A549 (cell line): ENCODE measurements around the gene PLCB2. TPM values are rescaled to one million over a fixed set of nuclear protein-coding genes. Genes with fewer than 3 reads are reported as not detected.

Experiments
- ATAC-seq, 2 experiments: fragments of 200-7000 bp in 1 of 2; fragments of >200 bp in 1 of 2; cut with Nextera tagmentation in 1 of 2; cut with Tn5 transposase in 1 of 2; 3 replicates each; pipeline versions ENCODE4 v1.8.0 to v1.9.1; 2018 to 2020; ENCODE audit warnings: mild to moderate bottlenecking in 1 of 2, moderate library complexity in 1 of 2
- CTCF ChIA-PET: fragments of 300-600 bp; sonication (Branson Sonifier 250); formaldehyde crosslinking; extraction: SDS; loops from one replicate; lab custom pipeline; 2021; ENCODE audit warnings: antibody characterized with exemption, inconsistent platforms; lab: Yijun Ruan, JAX
- POLR2A ChIA-PET: fragments of 350-600 bp; formaldehyde crosslinking; extraction: SDS; loops from one replicate; lab custom pipeline; 2021; ENCODE audit warnings: antibody characterized with exemption, inconsistent platforms; lab: Yijun Ruan, JAX
- DNase-seq, 2 experiments: peaks; one replicate each; pipeline versions ENCODE4 v3.0.0 to v3.0.0-alpha.2; 2011 to 2016; ENCODE audit warnings: low read depth in 1 of 2, low spot score in 1 of 2
- FAIRE-seq: peaks from 2 replicates; lab custom pipeline; 2011; peaks lifted over from hg19 to GRCh38; lab: Jason Lieb, UNC
- H3K27ac ChIP-seq, 2 experiments: fragments of >200 bp; sonication (Bioruptor Twin); formaldehyde crosslinking; 3 replicates each; pipeline ENCODE4 v1.5.1; 2016 to 2017
- H3K4me1 ChIP-seq: fragments of >200 bp; sonication (Bioruptor Twin); formaldehyde crosslinking; 3 replicates; pipeline ENCODE4 v1.6.1; 2016
- H3K4me2 ChIP-seq: fragments of >200 bp; sonication (Bioruptor Twin); formaldehyde crosslinking; 3 replicates; pipeline ENCODE4 v1.6.1; 2016
- H3K4me3 ChIP-seq: fragments of >200 bp; sonication (Bioruptor Twin); formaldehyde crosslinking; 3 replicates; pipeline ENCODE4 v1.5.1; 2016
- H3K9me3 ChIP-seq: fragments of >200 bp; sonication (Bioruptor Twin); formaldehyde crosslinking; 3 replicates; pipeline ENCODE4 v1.6.1; 2016
- CBX2 ChIP-seq: fragments of 200-600 bp; sonication (generic); IDR thresholded peaks from 2 replicates; pipeline ENCODE4 v1.6.1; 2016; ENCODE audit warnings: low read depth, mild to moderate bottlenecking, borderline replicate concordance
- EHF ChIP-seq: fragments of 250-450 bp; sonication (Bioruptor Pico); IDR thresholded peaks from 2 replicates; pipeline ENCODE4 v1.5.0; 2020; ENCODE audit warnings: mild to moderate bottlenecking
- EHMT2 ChIP-seq: fragments of 200-600 bp; sonication (generic); IDR thresholded peaks from 2 replicates; pipeline ENCODE4 v1.6.1; 2016; ENCODE audit warnings: antibody characterized with exemption, low read depth, mild to moderate bottlenecking, moderate library complexity
- FOSL2 ChIP-seq, 2 experiments: fragments of 450-650 bp in 1 of 2; fragments of >200 bp in 1 of 2; sonication (Bioruptor Twin) in 1 of 2; formaldehyde crosslinking; IDR thresholded peaks; 2 replicates each; pipeline versions ENCODE4 v1.5.0 to v1.6.1; 2016 to 2020; ENCODE audit warnings: mild to moderate bottlenecking in 1 of 2, moderate library complexity in 1 of 2
- HEYL ChIP-seq: fragments of 250-450 bp; sonication (Bioruptor Pico); IDR thresholded peaks from 2 replicates; pipeline ENCODE4 v1.8.0; 2021; ENCODE audit warnings: mild to moderate bottlenecking, moderate library complexity
- HOXA7 ChIP-seq: fragments of 250-450 bp; sonication (Bioruptor Pico); IDR thresholded peaks from 2 replicates; pipeline ENCODE4 v1.5.0; 2020; ENCODE audit warnings: mild to moderate bottlenecking, moderate library complexity
- HOXB5 ChIP-seq: fragments of 250-450 bp; sonication (Bioruptor Pico); IDR thresholded peaks from 2 replicates; pipeline ENCODE4 v1.5.0; 2020; ENCODE audit warnings: mild to moderate bottlenecking, moderate library complexity
- JUNB ChIP-seq: fragments of >200 bp; sonication (Bioruptor Twin); formaldehyde crosslinking; IDR thresholded peaks from 2 replicates; pipeline ENCODE4 v1.6.1; 2016
- MYC ChIP-seq: IDR thresholded peaks from 2 replicates; pipeline ENCODE4 v1.6.1; 2012; ENCODE audit warnings: mild to moderate bottlenecking, inconsistent platforms, low read length, improper control_type of control experiment, borderline replicate concordance
- NR3C1 ChIP-seq: fragments of >200 bp; sonication (Bioruptor Twin); formaldehyde crosslinking; IDR thresholded peaks from 3 replicates; pipeline ENCODE4 v1.6.1; 2017
- PHF8 ChIP-seq: fragments of 200-600 bp; sonication (generic); IDR thresholded peaks from 2 replicates; pipeline ENCODE4 v1.6.1; 2016; ENCODE audit warnings: low read depth, mild to moderate bottlenecking, antibody characterized with exemption, moderate library complexity, borderline replicate concordance
- POLR2AphosphoS2 ChIP-seq: conservative IDR thresholded peaks from 2 replicates; pipeline ENCODE4 v1.6.1; 2012; ENCODE audit warnings: low read length, improper control_type of control experiment, inconsistent platforms
- RAD21 ChIP-seq, 2 experiments: fragments of >200 bp in 1 of 2; sonication (Bioruptor Twin) in 1 of 2; formaldehyde crosslinking in 1 of 2; IDR thresholded peaks in 1 of 2; conservative IDR thresholded peaks in 1 of 2; 2 replicates in 1 of 2; 3 replicates in 1 of 2; pipeline ENCODE4 v1.6.1; 2012 to 2018; ENCODE audit warnings: inconsistent platforms in 1 of 2
- RARB ChIP-seq: fragments of 250-450 bp; sonication (Bioruptor Pico); IDR thresholded peaks from 2 replicates; pipeline ENCODE4 v1.8.0; 2021; ENCODE audit warnings: mild to moderate bottlenecking, moderate library complexity
- RFX5 ChIP-seq: fragments of 450-650 bp; IDR thresholded peaks from 2 replicates; pipeline ENCODE4 v1.7.1; 2014; ENCODE audit warnings: antibody characterized with exemption, mild to moderate bottlenecking, moderate library complexity
- SMC3 ChIP-seq: fragments of >200 bp; sonication (Bioruptor Twin); formaldehyde crosslinking; IDR thresholded peaks from 3 replicates; pipeline ENCODE4 v1.6.1; 2018; ENCODE audit warnings: inconsistent platforms
- ZC3H11A ChIP-seq: fragments of 450-650 bp; IDR thresholded peaks from 2 replicates; pipeline ENCODE4 v1.6.1; 2014; ENCODE audit warnings: antibody characterized with exemption, mild to moderate bottlenecking
- ZNF302 ChIP-seq: fragments of 250-450 bp; sonication (Bioruptor Pico); IDR thresholded peaks from 2 replicates; pipeline ENCODE4 v1.9.0; 2021; ENCODE audit warnings: inconsistent platforms, mild to moderate bottlenecking, moderate library complexity
- ZSCAN20 ChIP-seq: fragments of 250-450 bp; sonication (Bioruptor Pico); IDR thresholded peaks from 2 replicates; pipeline ENCODE4 v1.8.0; 2022; ENCODE audit warnings: mild to moderate bottlenecking, moderate library complexity
- WGBS: methylation state at CpG from one replicate; pipeline ENCODE4 v1.1.6; 2017; ENCODE audit errors: missing lambda C conversion rate; 5-methylcytosine and 5-hydroxymethylcytosine counted together
- polyA plus RNA-seq, 4 experiments: library from polyadenylated mRNA; depleted of rRNA in 3 of 4; stranded (reverse); fragments of >200 nt; fragmentation: RNase III in 1 of 4; extraction: RNeasy Plus Mini Kit Qiagen cat#74134 plus additional on column Dnase treatment in 1 of 4; gene quantifications; 2 replicates in 3 of 4; 3 replicates in 1 of 4; pipeline ENCODE4 v1.2.3, GENCODE V29; 2011 to 2017
- TF ChIP-seq, protein P1 (sequence below): fragments of 450-650 bp; IDR thresholded peaks from 2 replicates; pipeline ENCODE4 v1.6.1; 2014; ENCODE audit warnings: antibody characterized with exemption
- TF ChIP-seq, protein P2 (sequence below): fragments of 250-450 bp; sonication (Bioruptor Pico); IDR thresholded peaks from 2 replicates; pipeline ENCODE4 v1.5.0; 2021; ENCODE audit warnings: mild to moderate bottlenecking, moderate library complexity, borderline replicate concordance
- TF ChIP-seq, protein P3 (sequence below): fragments of 150-350 bp; IDR thresholded peaks from 2 replicates; pipeline ENCODE4 v1.6.1; 2014; ENCODE audit warnings: low read depth, mild to moderate bottlenecking, low read length

The PLCB2 gene
- polyA plus RNA-seq, 2 of the 4 experiments (the other 2 are of a cell fraction) = 0.30 to 0.49 TPM

DNA sequence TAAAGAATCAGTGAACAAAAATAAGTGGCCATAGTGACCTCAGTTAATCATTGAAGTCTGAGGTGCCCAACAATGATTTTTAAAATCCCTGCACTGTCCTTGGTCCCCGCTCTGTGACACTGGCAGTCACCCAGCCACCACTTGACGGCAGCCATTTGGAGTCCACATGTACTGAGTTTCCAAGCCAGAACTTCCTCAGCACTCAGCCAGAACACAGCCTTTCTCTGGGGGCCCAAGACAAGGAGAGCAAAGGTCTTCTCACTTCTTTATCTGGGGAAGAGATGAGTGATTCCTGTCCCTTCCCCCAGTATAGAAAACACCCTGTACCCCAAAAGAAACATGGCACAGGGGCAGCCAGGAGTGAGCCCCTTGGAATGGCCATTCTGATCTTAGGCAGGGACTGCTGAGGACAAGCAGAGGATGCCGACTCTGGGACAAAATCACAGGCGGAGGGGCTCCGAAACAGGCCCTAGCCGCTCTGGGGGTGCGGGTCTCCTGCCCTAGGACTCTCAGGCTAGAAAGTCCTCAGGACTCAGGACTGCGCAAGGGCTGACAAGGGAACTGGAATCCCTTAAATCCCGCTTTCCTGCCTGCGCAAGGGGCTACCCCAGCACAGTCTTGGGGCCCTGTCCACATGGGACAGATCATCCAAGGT is 56.1 kb downstream of the PLCB2 start:
- WGBS = 88% methylated on average over 9 of the region's 10 CpGs
- CTCF ChIA-PET = interaction anchor here (1.1 to 16.4 kb wide), 3 partner anchors 11 to 22 kb away, joined by 3 to 144 read pairs (median 3); partner anchors contain the start of gene PAK6
- no peak for TF ChIP-seq RFX5
- TF ChIP-seq, protein P1, sequence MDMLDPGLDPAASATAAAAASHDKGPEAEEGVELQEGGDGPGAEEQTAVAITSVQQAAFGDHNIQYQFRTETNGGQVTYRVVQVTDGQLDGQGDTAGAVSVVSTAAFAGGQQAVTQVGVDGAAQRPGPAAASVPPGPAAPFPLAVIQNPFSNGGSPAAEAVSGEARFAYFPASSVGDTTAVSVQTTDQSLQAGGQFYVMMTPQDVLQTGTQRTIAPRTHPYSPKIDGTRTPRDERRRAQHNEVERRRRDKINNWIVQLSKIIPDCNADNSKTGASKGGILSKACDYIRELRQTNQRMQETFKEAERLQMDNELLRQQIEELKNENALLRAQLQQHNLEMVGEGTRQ = no peak
- TF ChIP-seq FOSL2 (IDR thresholded peaks at IDR 0.05) = no peak
- TF ChIP-seq FOSL2 (CRISPR knock-in tag; IDR thresholded peaks at IDR 0.05) = no peak
- no peak for TF ChIP-seq CBX2
- TF ChIP-seq POLR2AphosphoS2 = no peak
- no peak for TF ChIP-seq HOXB5 (CRISPR knock-in tag)
- TF ChIP-seq, protein P2, sequence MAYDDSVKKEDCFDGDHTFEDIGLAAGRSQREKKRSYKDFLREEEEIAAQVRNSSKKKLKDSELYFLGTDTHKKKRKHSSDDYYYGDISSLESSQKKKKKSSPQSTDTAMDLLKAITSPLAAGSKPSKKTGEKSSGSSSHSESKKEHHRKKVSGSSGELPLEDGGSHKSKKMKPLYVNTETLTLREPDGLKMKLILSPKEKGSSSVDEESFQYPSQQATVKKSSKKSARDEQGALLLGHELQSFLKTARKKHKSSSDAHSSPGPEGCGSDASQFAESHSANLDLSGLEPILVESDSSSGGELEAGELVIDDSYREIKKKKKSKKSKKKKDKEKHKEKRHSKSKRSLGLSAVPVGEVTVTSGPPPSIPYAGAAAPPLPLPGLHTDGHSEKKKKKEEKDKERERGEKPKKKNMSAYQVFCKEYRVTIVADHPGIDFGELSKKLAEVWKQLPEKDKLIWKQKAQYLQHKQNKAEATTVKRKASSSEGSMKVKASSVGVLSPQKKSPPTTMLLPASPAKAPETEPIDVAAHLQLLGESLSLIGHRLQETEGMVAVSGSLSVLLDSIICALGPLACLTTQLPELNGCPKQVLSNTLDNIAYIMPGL (CRISPR knock-in tag) = no peak
- no peak for TF ChIP-seq RAD21 (conservative IDR thresholded peaks at IDR 0.05 in 1 of 2, IDR thresholded peaks at IDR 0.05 in 1 of 2)
- no peak for TF ChIP-seq EHMT2
- DNase-seq (no peak), ATAC-seq (no peak), FAIRE-seq (no peak)
- no peaks in the 10 kb centered on the region for H3K4me1 ChIP-seq
- POLR2A ChIA-PET = no interaction called here
- H3K27ac ChIP-seq = no peak overlapping the region
- H3K4me2 ChIP-seq = no peak overlapping the region
- H3K4me3 ChIP-seq = no peak overlapping the region
- H3K9me3 ChIP-seq = no peaks in the 10 kb centered on the region

DNA sequence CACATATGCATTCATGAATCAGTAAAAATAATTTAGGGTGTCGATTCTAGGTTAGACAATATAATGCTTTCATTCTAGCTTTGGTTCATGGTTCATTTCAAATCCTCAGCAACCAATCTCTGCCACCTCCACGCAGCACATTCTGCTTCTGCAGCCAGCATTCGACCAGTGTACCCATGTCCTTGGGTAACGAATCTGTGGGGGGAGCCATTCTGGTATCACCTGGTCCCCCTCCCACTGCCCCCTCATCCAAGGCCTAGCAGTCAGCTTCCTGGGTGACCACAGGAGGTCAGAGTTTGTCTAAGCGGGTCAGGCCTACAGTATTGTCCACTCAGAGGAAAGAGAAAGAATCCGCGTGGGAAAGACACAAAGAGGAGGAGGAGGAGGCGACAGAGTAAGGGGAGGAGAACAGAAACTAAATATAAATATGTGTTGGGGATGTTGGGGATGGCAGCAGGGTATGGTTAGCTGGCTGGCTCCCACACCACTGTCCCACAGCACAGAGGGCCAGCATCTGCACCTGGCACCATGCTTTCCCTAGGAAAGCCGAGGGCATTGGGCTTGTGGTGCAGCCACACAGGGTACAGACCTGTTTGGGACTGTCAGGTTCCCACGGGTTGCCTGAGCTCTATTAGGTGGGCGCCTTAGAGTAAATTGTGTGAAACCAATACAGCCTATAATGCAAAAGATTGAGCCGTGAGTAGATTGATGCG is 56.8 kb downstream of the PLCB2 start:
- FAIRE-seq (no peak), ATAC-seq (no peak), DNase-seq (no peak)
- H3K4me2 ChIP-seq = no peak overlapping the region
- H3K4me1 ChIP-seq = no peaks in the 10 kb centered on the region
- no peak overlapping the region for H3K27ac ChIP-seq
- H3K9me3 ChIP-seq = no peaks in the 10 kb centered on the region
- POLR2A ChIA-PET = no interaction called here
- CTCF ChIA-PET = interaction anchor here (0.6 to 16.4 kb wide), 6 partner anchors 12 to 46 kb away, joined by 3 to 144 read pairs (median 3); partner anchors contain the start of gene PAK6
- no peak overlapping the region for H3K4me3 ChIP-seq
- no peak for TF ChIP-seq ZC3H11A
- TF ChIP-seq JUNB = no peak
- no peak for TF ChIP-seq HEYL (CRISPR knock-in tag)
- no peak for TF ChIP-seq FOSL2 (IDR thresholded peaks at IDR 0.05)
- no peak for TF ChIP-seq FOSL2 (CRISPR knock-in tag; IDR thresholded peaks at IDR 0.05)
- TF ChIP-seq RARB = no peak
- TF ChIP-seq, protein P3, sequence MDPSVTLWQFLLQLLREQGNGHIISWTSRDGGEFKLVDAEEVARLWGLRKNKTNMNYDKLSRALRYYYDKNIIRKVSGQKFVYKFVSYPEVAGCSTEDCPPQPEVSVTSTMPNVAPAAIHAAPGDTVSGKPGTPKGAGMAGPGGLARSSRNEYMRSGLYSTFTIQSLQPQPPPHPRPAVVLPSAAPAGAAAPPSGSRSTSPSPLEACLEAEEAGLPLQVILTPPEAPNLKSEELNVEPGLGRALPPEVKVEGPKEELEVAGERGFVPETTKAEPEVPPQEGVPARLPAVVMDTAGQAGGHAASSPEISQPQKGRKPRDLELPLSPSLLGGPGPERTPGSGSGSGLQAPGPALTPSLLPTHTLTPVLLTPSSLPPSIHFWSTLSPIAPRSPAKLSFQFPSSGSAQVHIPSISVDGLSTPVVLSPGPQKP = no peak
- no peak for TF ChIP-seq SMC3
- TF ChIP-seq RAD21 (conservative IDR thresholded peaks at IDR 0.05 in 1 of 2, IDR thresholded peaks at IDR 0.05 in 1 of 2) = no peak
- TF ChIP-seq PHF8 = no peak
- TF ChIP-seq NR3C1 = no peak
- TF ChIP-seq HOXA7 (CRISPR knock-in tag) = no peak
- no peak for TF ChIP-seq MYC
- TF ChIP-seq ZSCAN20 (CRISPR knock-in tag) = no peak
- no peak for TF ChIP-seq ZNF302 (CRISPR knock-in tag)
- TF ChIP-seq EHF (CRISPR knock-in tag) = no peak
- WGBS = 69% methylated on average over 13 of the region's 13 CpGs
